Measurements from ENCODE around the gene MT1E.

DNA sequence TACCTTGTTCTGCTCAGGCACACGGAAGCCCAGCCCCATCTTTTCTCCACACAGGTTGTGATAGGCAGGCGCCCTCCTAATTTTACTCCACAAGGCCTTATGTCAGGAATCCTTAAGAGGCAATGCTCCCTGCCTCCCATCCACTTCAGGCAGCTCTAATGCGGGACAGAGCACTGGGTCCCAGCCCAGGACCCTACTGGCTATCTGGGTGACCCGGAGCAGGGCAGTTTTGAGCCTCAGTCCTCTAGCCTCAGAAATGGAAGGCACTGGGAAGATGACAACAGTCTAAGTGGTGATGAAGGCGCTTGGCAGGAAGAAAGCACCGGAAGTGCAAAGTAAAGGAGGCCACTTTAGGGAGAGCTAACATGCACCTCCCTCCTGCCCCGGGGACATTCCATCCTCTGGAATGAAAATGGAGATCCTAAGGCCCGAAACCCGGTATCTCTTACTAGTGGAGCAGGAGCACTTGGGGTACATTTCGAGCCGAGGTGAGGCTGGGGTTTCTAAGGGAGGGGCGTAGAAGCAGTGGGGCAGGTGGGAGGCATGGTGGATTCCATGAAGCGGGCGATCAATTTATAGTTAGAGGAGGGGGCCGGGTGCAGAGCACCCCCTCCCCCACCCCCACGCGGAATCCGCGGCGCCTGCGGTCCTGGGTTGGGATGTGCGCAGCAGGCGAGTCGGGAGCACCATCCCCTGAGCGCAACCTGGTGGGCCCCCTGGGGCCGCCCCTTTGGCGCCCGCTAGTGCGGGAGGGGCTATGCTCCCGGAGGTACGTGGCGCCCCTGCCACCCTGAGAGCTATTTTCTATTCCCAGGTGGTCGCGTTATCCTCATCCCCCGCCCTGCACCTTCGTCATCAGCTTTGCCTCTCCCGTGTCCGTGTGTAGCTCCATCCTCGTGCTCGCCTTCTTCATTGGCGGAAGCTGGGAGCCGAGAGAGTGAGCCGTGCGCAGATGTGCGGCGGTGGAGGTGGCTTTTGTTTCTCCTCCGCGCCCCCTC lies 37.1 kb downstream of the MT1E start:
- TF ChIP-seq, protein P1, sequence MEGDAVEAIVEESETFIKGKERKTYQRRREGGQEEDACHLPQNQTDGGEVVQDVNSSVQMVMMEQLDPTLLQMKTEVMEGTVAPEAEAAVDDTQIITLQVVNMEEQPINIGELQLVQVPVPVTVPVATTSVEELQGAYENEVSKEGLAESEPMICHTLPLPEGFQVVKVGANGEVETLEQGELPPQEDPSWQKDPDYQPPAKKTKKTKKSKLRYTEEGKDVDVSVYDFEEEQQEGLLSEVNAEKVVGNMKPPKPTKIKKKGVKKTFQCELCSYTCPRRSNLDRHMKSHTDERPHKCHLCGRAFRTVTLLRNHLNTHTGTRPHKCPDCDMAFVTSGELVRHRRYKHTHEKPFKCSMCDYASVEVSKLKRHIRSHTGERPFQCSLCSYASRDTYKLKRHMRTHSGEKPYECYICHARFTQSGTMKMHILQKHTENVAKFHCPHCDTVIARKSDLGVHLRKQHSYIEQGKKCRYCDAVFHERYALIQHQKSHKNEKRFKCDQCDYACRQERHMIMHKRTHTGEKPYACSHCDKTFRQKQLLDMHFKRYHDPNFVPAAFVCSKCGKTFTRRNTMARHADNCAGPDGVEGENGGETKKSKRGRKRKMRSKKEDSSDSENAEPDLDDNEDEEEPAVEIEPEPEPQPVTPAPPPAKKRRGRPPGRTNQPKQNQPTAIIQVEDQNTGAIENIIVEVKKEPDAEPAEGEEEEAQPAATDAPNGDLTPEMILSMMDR (conservative IDR thresholded peaks at IDR 0.05 in 1 of 2, IDR thresholded peaks at IDR 0.05 in 1 of 2; ENCODE audit: low read depth in 1 of 2, low read length in 2 of 2) = no peak
- no peak for TF ChIP-seq EZH2 (IDR thresholded peaks at IDR 0.05; ENCODE audit: low read length, missing control alignments)
